ENCODE results near the gene LRP1B.

GRCh38 chr2:140869925-140870324 lies 1260.9 kb downstream of the LRP1B start:
- no peak for TF ChIP-seq CREB1 (IDR thresholded peaks at IDR 0.05)
- no peak for TF ChIP-seq TCF12 (IDR thresholded peaks at IDR 0.05; ENCODE audit: low read depth, low read length)
- TF ChIP-seq ATF2 (IDR thresholded peaks at IDR 0.05; ENCODE audit: low read length): no peak

All from H1 (cell line).